BE2C (cell line): ENCODE data around the gene FAM118B.
A peak's percentile ranks its signal among the peaks of the same experiment; 100 is the strongest.

Source experiments
- DNase-seq: peaks from one replicate; pipeline ENCODE4 v3.0.0-alpha.2; 2020
- H3K27me3 ChIP-seq: fragments of 250-450 bp; sonication (Bioruptor Pico); 2 replicates; pipeline ENCODE4 v1.5.1; 2020; ENCODE audit warnings: mild to moderate bottlenecking
- H3K36me3 ChIP-seq: fragments of 250-450 bp; sonication (Bioruptor Pico); 2 replicates; pipeline ENCODE4 v1.5.1; 2020; ENCODE audit warnings: mild to moderate bottlenecking
- H3K4me1 ChIP-seq: fragments of 250-450 bp; sonication (Bioruptor Pico); 2 replicates; pipeline ENCODE4 v1.5.1; 2020
- H3K4me3 ChIP-seq: 2 replicates; pipeline ENCODE4 v1.5.1; 2011; ENCODE audit warnings: low read depth, low read length
- H3K9me3 ChIP-seq: fragments of 250-450 bp; sonication (Bioruptor Pico); 2 replicates; pipeline ENCODE4 v1.5.1; 2020
- CTCF ChIP-seq: IDR thresholded peaks from 2 replicates; pipeline ENCODE4 v1.5.1; 2012; ENCODE audit warnings: mild to moderate bottlenecking, low read depth, low read length

FAM118B gene

GRCh38 chr11:126288237-126288636 is 76.7 kb downstream of the FAM118B start:
- Histone ChIP-seq H3K4me1 (peaks cover 15% of the 10 kb centered on the region), H3K36me3 (peaks cover 15% of the 10 kb centered on the region), H3K4me3 (no peak overlapping the region), H3K27me3 (no peaks in the 10 kb centered on the region), H3K9me3 (no peaks in the 10 kb centered on the region)
- no peak for DNase-seq
- TF ChIP-seq CTCF, result no peak

- H3K9me3 ChIP-seq, result no peaks in the 10 kb centered on the region
- H3K36me3 ChIP-seq, result peaks cover 30% of the 10 kb centered on the region
- peaks cover 15% of the 10 kb centered on the region for H3K4me1 ChIP-seq
- TF ChIP-seq CTCF, result no peak
- peak; percentile 77 for DNase-seq
- H3K4me3 ChIP-seq, result no peak overlapping the region
- no peaks in the 10 kb centered on the region for H3K27me3 ChIP-seq
Observed at GRCh38 chr11:126290887-126291286, 79.3 kb downstream of the FAM118B start.

GRCh38 chr11:126293726-126294125 is 82.1 kb downstream of the FAM118B start:
- peaks cover 15% of the 10 kb centered on the region for H3K4me1 ChIP-seq
- no peaks in the 10 kb centered on the region for H3K27me3 ChIP-seq
- H3K9me3 ChIP-seq, result no peaks in the 10 kb centered on the region
- H3K4me3 ChIP-seq, result no peak overlapping the region
- TF ChIP-seq CTCF, result no peak
- DNase-seq, result no peak
- H3K36me3 ChIP-seq, result peaks cover 35% of the 10 kb centered on the region

- Histone ChIP-seq H3K36me3 (peaks cover 40% of the 10 kb centered on the region), H3K9me3 (no peaks in the 10 kb centered on the region), H3K4me3 (no peak overlapping the region), H3K27me3 (no peaks in the 10 kb centered on the region), H3K4me1 (no peaks in the 10 kb centered on the region; the same call in 1 of the 2 replicates)
- no peak for DNase-seq
- no peak for TF ChIP-seq CTCF
Observed at GRCh38 chr11:126297004-126297403, 85.4 kb downstream of the FAM118B start.

- no peaks in the 10 kb centered on the region for H3K27me3 ChIP-seq
- H3K9me3 ChIP-seq, result no peaks in the 10 kb centered on the region
- peaks cover 14% of the 10 kb centered on the region for H3K36me3 ChIP-seq
- H3K4me1 ChIP-seq, result no peaks in the 10 kb centered on the region
- DNase-seq, result peak; percentile 86
- no peak for TF ChIP-seq CTCF
- peak within 1 kb of the TSS; percentile 67 for H3K4me3 ChIP-seq
Observed at GRCh38 chr11:126303623-126304456, 92.3 kb downstream of the FAM118B start, which contains the start of gene DCPS. Gene DCPS, plus strand, starts transcription at chr11:126304060. Its CDS starts 21 bp downstream, at chr11:126304081.

- DNase-seq, result no peak
- Histone ChIP-seq H3K36me3 (peaks cover 14% of the 10 kb centered on the region), H3K4me3 (peak overlapping the region; percentile 67), H3K9me3 (no peaks in the 10 kb centered on the region), H3K27me3 (no peaks in the 10 kb centered on the region), H3K4me1 (no peaks in the 10 kb centered on the region)
- no peak for TF ChIP-seq CTCF
Observed at GRCh38 chr11:126304457-126305075, 93.0 kb downstream of the FAM118B start.
